A549 (cell line): ENCODE results near the gene FIS1. TPM values are rescaled to one million over a fixed set of nuclear protein-coding genes. Genes with fewer than 3 reads are reported as not detected.
"Not testable (repeated sequence)": the region's sequence is repeated elsewhere in the genome, so short reads cannot be mapped to it uniquely, and the experiment has no call there.

Source experiments
- ATAC-seq, 2 experiments: fragments of 200-7000 bp in 1 of 2; fragments of >200 bp in 1 of 2; cut with Nextera tagmentation in 1 of 2; cut with Tn5 transposase in 1 of 2; 3 replicates each; pipeline versions ENCODE4 v1.8.0 to v1.9.1; 2018 to 2020; ENCODE audit warnings: mild to moderate bottlenecking in 1 of 2, moderate library complexity in 1 of 2
- CTCF ChIA-PET: fragments of 300-600 bp; sonication (Branson Sonifier 250); formaldehyde crosslinking; extraction: SDS; loops from one replicate; lab custom pipeline; 2021; ENCODE audit warnings: antibody characterized with exemption, inconsistent platforms; lab: Yijun Ruan, JAX
- POLR2A ChIA-PET: fragments of 350-600 bp; formaldehyde crosslinking; extraction: SDS; loops from one replicate; lab custom pipeline; 2021; ENCODE audit warnings: antibody characterized with exemption, inconsistent platforms; lab: Yijun Ruan, JAX
- DNase-seq, 2 experiments: peaks; one replicate each; pipeline versions ENCODE4 v3.0.0 to v3.0.0-alpha.2; 2011 to 2016; ENCODE audit warnings: low read depth in 1 of 2, low spot score in 1 of 2
- FAIRE-seq: peaks from 2 replicates; lab custom pipeline; 2011; peaks lifted over from hg19 to GRCh38; lab: Jason Lieb, UNC
- H3K27ac ChIP-seq, 2 experiments: fragments of >200 bp; sonication (Bioruptor Twin); formaldehyde crosslinking; 3 replicates each; pipeline ENCODE4 v1.5.1; 2016 to 2017
- H3K4me1 ChIP-seq: fragments of >200 bp; sonication (Bioruptor Twin); formaldehyde crosslinking; 3 replicates; pipeline ENCODE4 v1.6.1; 2016
- H3K4me2 ChIP-seq: fragments of >200 bp; sonication (Bioruptor Twin); formaldehyde crosslinking; 3 replicates; pipeline ENCODE4 v1.6.1; 2016
- H3K4me3 ChIP-seq: fragments of >200 bp; sonication (Bioruptor Twin); formaldehyde crosslinking; 3 replicates; pipeline ENCODE4 v1.5.1; 2016
- H3K9me3 ChIP-seq: fragments of >200 bp; sonication (Bioruptor Twin); formaldehyde crosslinking; 3 replicates; pipeline ENCODE4 v1.6.1; 2016
- BCL3 ChIP-seq: fragments of >200 bp; sonication (Bioruptor Twin); formaldehyde crosslinking; IDR thresholded peaks from 3 replicates; pipeline ENCODE4 v1.6.1; 2016
- CBX2 ChIP-seq: fragments of 200-600 bp; sonication (generic); IDR thresholded peaks from 2 replicates; pipeline ENCODE4 v1.6.1; 2016; ENCODE audit warnings: low read depth, mild to moderate bottlenecking, borderline replicate concordance
- CHD2 ChIP-seq: fragments of 150-350 bp; IDR thresholded peaks from 2 replicates; pipeline ENCODE4 v1.6.1; 2014; ENCODE audit warnings: low read length; ENCODE audit not compliant: partially characterized antibody
- EHMT2 ChIP-seq: fragments of 200-600 bp; sonication (generic); IDR thresholded peaks from 2 replicates; pipeline ENCODE4 v1.6.1; 2016; ENCODE audit warnings: antibody characterized with exemption, low read depth, mild to moderate bottlenecking, moderate library complexity
- ESRRA ChIP-seq: fragments of 150-350 bp; IDR thresholded peaks from 2 replicates; pipeline ENCODE4 v1.6.1; 2014; ENCODE audit warnings: mild to moderate bottlenecking, low read length, borderline replicate concordance
- HOXB13 ChIP-seq: fragments of 250-450 bp; sonication (Bioruptor Pico); IDR thresholded peaks from 2 replicates; pipeline ENCODE4 v1.5.0; 2020; ENCODE audit warnings: low read depth, mild to moderate bottlenecking, moderate library complexity
- JUN ChIP-seq, 2 experiments: fragments of >200 bp; sonication (Bioruptor Twin); formaldehyde crosslinking; IDR thresholded peaks; 2 replicates in 1 of 2; 3 replicates in 1 of 2; pipeline ENCODE4 v1.6.1; 2016 to 2017
- MAZ ChIP-seq: fragments of 150-350 bp; IDR thresholded peaks from 2 replicates; pipeline ENCODE4 v1.6.1; 2014; ENCODE audit warnings: antibody characterized with exemption, low read depth, low read length, borderline replicate concordance
- NPAS2 ChIP-seq: fragments of 250-450 bp; sonication (Bioruptor Pico); IDR thresholded peaks from 2 replicates; pipeline ENCODE4 v1.8.0; 2022; ENCODE audit warnings: mild to moderate bottlenecking, moderate library complexity, borderline replicate concordance
- NR3C1 ChIP-seq: fragments of >200 bp; sonication (Bioruptor Twin); formaldehyde crosslinking; IDR thresholded peaks from 3 replicates; pipeline ENCODE4 v1.6.1; 2017
- PBX3 ChIP-seq: IDR thresholded peaks from 2 replicates; pipeline ENCODE4 v1.6.1; 2012
- RFX5 ChIP-seq: fragments of 450-650 bp; IDR thresholded peaks from 2 replicates; pipeline ENCODE4 v1.7.1; 2014; ENCODE audit warnings: antibody characterized with exemption, mild to moderate bottlenecking, moderate library complexity
- SMC3 ChIP-seq: fragments of >200 bp; sonication (Bioruptor Twin); formaldehyde crosslinking; IDR thresholded peaks from 3 replicates; pipeline ENCODE4 v1.6.1; 2018; ENCODE audit warnings: inconsistent platforms
- TFCP2L1 ChIP-seq: fragments of 250-450 bp; sonication (Bioruptor Pico); IDR thresholded peaks from 2 replicates; pipeline ENCODE4 v1.5.0; 2021; ENCODE audit warnings: mild to moderate bottlenecking
- TP53 ChIP-seq: fragments of 250-450 bp; sonication (Bioruptor Pico); IDR thresholded peaks from 2 replicates; pipeline ENCODE4 v1.5.0; 2021; ENCODE audit warnings: mild to moderate bottlenecking, moderate library complexity
- ZNF302 ChIP-seq: fragments of 250-450 bp; sonication (Bioruptor Pico); IDR thresholded peaks from 2 replicates; pipeline ENCODE4 v1.9.0; 2021; ENCODE audit warnings: inconsistent platforms, mild to moderate bottlenecking, moderate library complexity
- WGBS: methylation state at CpG from one replicate; pipeline ENCODE4 v1.1.6; 2017; ENCODE audit errors: missing lambda C conversion rate; 5-methylcytosine and 5-hydroxymethylcytosine counted together
- polyA plus RNA-seq, 4 experiments: library from polyadenylated mRNA; depleted of rRNA in 3 of 4; stranded (reverse); fragments of >200 nt; fragmentation: RNase III in 1 of 4; extraction: RNeasy Plus Mini Kit Qiagen cat#74134 plus additional on column Dnase treatment in 1 of 4; gene quantifications; 2 replicates in 3 of 4; 3 replicates in 1 of 4; pipeline ENCODE4 v1.2.3, GENCODE V29; 2011 to 2017

FIS1 gene
- polyA plus RNA-seq, 2 of the 4 experiments (the other 2 are of a cell fraction): 111 to 155 TPM

- no peak for TF ChIP-seq ESRRA
These were observed 42.2 kb upstream of the FIS1 start (continued) for GRCh38 chr7:101287032-101287431.

DNA sequence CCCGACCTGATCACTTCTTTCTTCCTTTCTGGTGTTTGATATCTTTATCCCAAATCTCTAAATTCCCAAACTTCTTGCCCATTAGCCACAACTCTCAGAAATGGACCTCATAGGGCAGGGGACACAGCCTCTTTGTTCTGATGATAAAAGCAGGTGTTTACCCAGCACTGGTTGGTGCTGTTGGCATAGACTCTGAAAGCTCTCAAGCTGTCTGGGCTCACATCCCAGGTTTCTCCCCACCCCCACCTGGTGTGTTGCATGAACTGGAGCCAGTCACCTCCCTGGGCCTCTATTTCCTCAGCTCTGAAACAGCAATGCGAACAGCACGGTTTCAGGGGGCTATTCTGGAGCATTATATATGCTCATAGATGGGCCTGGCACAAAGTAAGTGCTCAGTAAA, 41.0 kb upstream of the FIS1 start:
- POLR2A ChIA-PET, ATAC-seq, H3K4me1 ChIP-seq, DNase-seq, H3K4me2 ChIP-seq, FAIRE-seq, H3K27ac ChIP-seq, H3K9me3 ChIP-seq, H3K4me3 ChIP-seq: not testable (repeated sequence)
- CTCF ChIA-PET: interaction anchor here (0.7 to 1.2 kb wide), 4 partner anchors 30 to 142 kb away, joined by 3 to 5 read pairs (median 4); no protein-coding TSS in a partner anchor
- WGBS: 32% methylated on average over 3 of the region's 3 CpGs

- Histone ChIP-seq H3K4me2 (no peak overlapping the region), H3K4me1 (0 out of 3 replicates have a peak, but pooled peaks cover 2% of the 10 kb centered on the region), H3K9me3 (no peaks in the 10 kb centered on the region), H3K4me3 (no peak overlapping the region), H3K27ac (no peak overlapping the region)
- CTCF ChIA-PET: interaction anchor here (1.2 kb wide), 1 partner anchor 30 kb away, joined by 3 read pairs; no protein-coding TSS in a partner anchor
- WGBS: 67% methylated on average over 9 of the region's 9 CpGs
- POLR2A ChIA-PET: no interaction called here
- FAIRE-seq: no peak
- DNase-seq: no peak
- no peak for ATAC-seq
- TF ChIP-seq NR3C1: no peak
- TF ChIP-seq PBX3: no peak
- TF ChIP-seq, all 56 proteins: peak for 0
These were observed 40.3 kb upstream of the FIS1 start for GRCh38 chr7:101285171-101285570.

DNA sequence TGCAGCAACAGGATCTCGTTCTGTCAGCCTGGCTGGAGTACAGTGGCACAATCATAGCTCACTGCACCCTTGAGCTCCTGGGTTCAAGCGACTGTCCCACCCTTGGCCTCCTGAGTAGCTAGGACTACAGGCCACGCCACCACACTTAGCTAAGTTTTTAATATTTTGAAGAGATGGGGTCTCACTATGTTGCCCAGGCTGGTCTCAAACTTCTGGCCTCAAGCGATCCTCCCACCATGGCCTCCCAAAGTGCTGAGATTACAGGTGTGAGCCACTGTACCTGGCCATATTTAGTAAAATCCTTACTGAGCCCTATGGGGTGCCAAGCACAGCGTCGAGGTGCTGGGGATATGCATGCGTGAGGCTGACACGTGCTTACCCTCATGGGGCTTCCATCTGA, 36.0 kb upstream of the FIS1 start:
- H3K4me2 ChIP-seq, H3K4me1 ChIP-seq, DNase-seq, FAIRE-seq, ATAC-seq, H3K4me3 ChIP-seq, POLR2A ChIA-PET, H3K27ac ChIP-seq, H3K9me3 ChIP-seq: not testable (repeated sequence)
- WGBS: 63% methylated on average over 8 of the region's 8 CpGs
- CTCF ChIA-PET: interaction anchor here (0.7 to 5.5 kb wide), 9 partner anchors 10 to 838 kb away, joined by 3 to 101 read pairs (median 5); partner anchors contain the start of gene FIS1

DNA sequence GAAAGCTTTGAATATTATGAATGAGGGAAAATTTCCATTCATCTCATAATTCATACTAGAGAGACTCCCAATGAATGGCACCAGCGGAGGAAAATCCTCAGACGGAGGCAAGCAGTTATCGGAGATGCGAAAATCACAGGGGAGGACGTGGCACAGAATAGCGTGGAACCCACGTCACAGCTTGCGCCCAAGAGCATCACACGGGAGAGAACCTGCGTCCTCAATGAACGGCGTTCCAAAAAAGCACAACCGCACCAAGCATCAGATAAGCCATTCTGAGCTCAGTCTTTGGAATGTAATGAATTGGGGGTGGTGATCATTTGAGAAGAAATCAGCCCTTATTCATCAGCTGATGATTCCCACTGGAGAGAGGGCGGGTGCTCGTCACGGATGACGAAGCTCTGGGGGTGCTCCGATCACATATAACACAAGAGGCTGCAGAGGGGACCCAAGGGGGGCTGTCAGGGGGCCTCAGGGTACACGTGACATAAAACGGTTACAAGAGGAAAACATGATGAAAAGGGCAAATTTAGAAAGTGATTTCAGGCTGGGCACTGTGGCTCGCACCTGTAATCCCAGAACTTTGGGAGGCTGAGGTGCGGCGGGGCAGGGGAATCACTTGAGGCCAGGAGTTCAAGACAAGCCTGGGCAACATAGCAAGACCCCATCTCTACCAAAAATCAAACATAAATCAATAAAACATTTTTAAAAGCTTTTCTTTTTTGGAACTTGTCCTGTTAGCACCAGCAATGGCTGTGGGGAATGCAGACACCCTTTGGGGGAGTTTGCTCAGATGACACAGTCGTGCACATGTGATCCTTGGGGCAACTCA, 33.8 kb upstream of the FIS1 start:
- no peak for ATAC-seq
- DNase-seq: no peak
- TF ChIP-seq TFCP2L1 (CRISPR knock-in tag) (no peak), SMC3 (no peak), CHD2 (no peak), CBX2 (no peak), TP53 (CRISPR knock-in tag) (no peak), NPAS2 (CRISPR knock-in tag) (no peak), MAZ (no peak), JUN (IDR thresholded peaks at IDR 0.05) (no peak), BCL3 (no peak), RFX5 (no peak), HOXB13 (no peak), NR3C1 (no peak), ZNF302 (CRISPR knock-in tag) (no peak), EHMT2 (no peak)
- TF ChIP-seq, all 56 proteins: peak for 0
- FAIRE-seq: no peak
- Histone ChIP-seq H3K27ac (no peak overlapping the region), H3K9me3 (no peaks in the 10 kb centered on the region), H3K4me3 (no peak overlapping the region), H3K4me2 (no peak overlapping the region), H3K4me1 (0 out of 3 replicates have a peak, but pooled peaks cover 2% of the 10 kb centered on the region)
- POLR2A ChIA-PET: no interaction called here
- CTCF ChIA-PET: interaction anchor here (0.9 to 1.4 kb wide), 7 partner anchors 9 to 134 kb away, joined by 3 to 9 read pairs (median 3); no protein-coding TSS in a partner anchor
- 49% methylated on average over 24 of the region's 24 CpGs for WGBS
